Measurements from ENCODE around the gene SLC9A9. TPM values are rescaled to one million over a fixed set of nuclear protein-coding genes. Genes with fewer than 3 reads are reported as not detected.
"Not testable (repeated sequence)": the region's sequence is repeated elsewhere in the genome, so short reads cannot be mapped to it uniquely, and the experiment has no call there.

Gene SLC9A9
- total and polyA plus RNA-seq, 8 donors, result 0.58 to 29.7 (median 14.0) TPM

- no peak for DNase-seq
- Histone ChIP-seq H3K27me3 (no peaks in the 10 kb centered on the region), H3K4me1 (peaks cover 0 to 11% (median 0%) of the 10 kb centered on the region in 4 donors), H3K9me3 (no peaks in the 10 kb centered on the region), H3K4me3 (no peak overlapping the region), H3K27ac (peak overlapping the region in 1 of 5 donors; percentile 14), H3K36me3 (no peaks in the 10 kb centered on the region)
- TF ChIP-seq POLR2A (IDR thresholded peaks at IDR 0.05), result no peak
- peak in 1 of 3 donors; percentile 41 for TF ChIP-seq POLR2AphosphoS5 (IDR thresholded peaks at IDR 0.05)
- intact Hi-C loops (cut with DNase I; ENCODE audit: low total_unique reads), result no loop called here
- 82 to 94% (median 89%) methylated on average over 2 of the region's 2 CpGs for WGBS, 5 donors
These were observed 322.9 kb downstream of the SLC9A9 start for GRCh38 chr3:143525408-143525807.

GRCh38 chr3:143521803-143522202, 326.5 kb downstream of the SLC9A9 start:
- DNase-seq, result no peak
- no peak overlapping the region for H3K27ac ChIP-seq
- intact Hi-C loops (cut with DNase I; ENCODE audit: low total_unique reads), result no loop called here
- H3K4me1 ChIP-seq, result no peaks in the 10 kb centered on the region
- 74 to 83% (median 81%) methylated on average over 2 of the region's 2 CpGs for WGBS, 5 donors
- no peaks in the 10 kb centered on the region for H3K36me3 ChIP-seq
- no peak for TF ChIP-seq EP300 (IDR thresholded peaks at IDR 0.05)
- TF ChIP-seq POLR2A (IDR thresholded peaks at IDR 0.05), result no peak
- H3K27me3 ChIP-seq, result no peaks in the 10 kb centered on the region
- no peak overlapping the region for H3K4me3 ChIP-seq
- no peaks in the 10 kb centered on the region for H3K9me3 ChIP-seq

GRCh38 chr3:143517131-143517530, 331.1 kb downstream of the SLC9A9 start:
- H3K27ac ChIP-seq; H3K9me3 ChIP-seq; H3K4me3 ChIP-seq; DNase-seq; H3K36me3 ChIP-seq; H3K4me1 ChIP-seq; H3K27me3 ChIP-seq; intact Hi-C loops (cut with DNase I; ENCODE audit: low total_unique reads): not testable (repeated sequence)
- WGBS, 5 donors, result 84 to 93% (median 92%) methylated on average over 8 of the region's 8 CpGs

- DNase-seq, result no peak
- H3K36me3 ChIP-seq, result no peaks in the 10 kb centered on the region
- H3K4me1 ChIP-seq, result no peaks in the 10 kb centered on the region
- WGBS, 5 donors, result 68 to 78% (median 74%) methylated on average over 2 of the region's 2 CpGs
- intact Hi-C loops (cut with DNase I; ENCODE audit: low total_unique reads), result no loop called here
- H3K27me3 ChIP-seq, result no peaks in the 10 kb centered on the region
- no peak for TF ChIP-seq POLR2AphosphoS5 (IDR thresholded peaks at IDR 0.05)
- no peak for TF ChIP-seq POLR2A (IDR thresholded peaks at IDR 0.05)
- TF ChIP-seq EP300 (IDR thresholded peaks at IDR 0.05), result no peak
- TF ChIP-seq CTCF (IDR thresholded peaks at IDR 0.05), result no peak
- no peak overlapping the region for H3K4me3 ChIP-seq
- H3K9me3 ChIP-seq, result no peaks in the 10 kb centered on the region
- H3K27ac ChIP-seq, result no peak overlapping the region
These were observed 333.4 kb downstream of the SLC9A9 start for GRCh38 chr3:143514874-143515273.

GRCh38 chr3:143514109-143514508, 334.2 kb downstream of the SLC9A9 start:
- no peaks in the 10 kb centered on the region for H3K4me1 ChIP-seq
- TF ChIP-seq EP300 (IDR thresholded peaks at IDR 0.05) (no peak), CTCF (IDR thresholded peaks at IDR 0.05) (no peak), POLR2AphosphoS5 (IDR thresholded peaks at IDR 0.05) (no peak), POLR2A (IDR thresholded peaks at IDR 0.05) (no peak)
- no peaks in the 10 kb centered on the region for H3K27me3 ChIP-seq
- H3K9me3 ChIP-seq, result no peaks in the 10 kb centered on the region
- H3K36me3 ChIP-seq, result no peaks in the 10 kb centered on the region
- DNase-seq, result no peak
- intact Hi-C loops (cut with DNase I; ENCODE audit: low total_unique reads), result no loop called here
- H3K27ac ChIP-seq, result no peak overlapping the region
- H3K4me3 ChIP-seq, result no peak overlapping the region
- WGBS, 5 donors, result 68 to 90% (median 78%) methylated on average over 1 of the region's 1 CpG

- Histone ChIP-seq H3K27me3 (no peaks in the 10 kb centered on the region), H3K9me3 (no peaks in the 10 kb centered on the region), H3K27ac (no peak overlapping the region), H3K4me1 (no peaks in the 10 kb centered on the region), H3K4me3 (no peak overlapping the region), H3K36me3 (no peaks in the 10 kb centered on the region)
- TF ChIP-seq EP300 (IDR thresholded peaks at IDR 0.05), result no peak
- TF ChIP-seq POLR2A (IDR thresholded peaks at IDR 0.05), result no peak
- no peak for TF ChIP-seq POLR2AphosphoS5 (IDR thresholded peaks at IDR 0.05)
- TF ChIP-seq CTCF (IDR thresholded peaks at IDR 0.05), result no peak
- intact Hi-C loops (cut with DNase I; ENCODE audit: low total_unique reads), result no loop called here
- 72 to 80% (median 73%) methylated on average over 5 of the region's 5 CpGs for WGBS, 5 donors
- DNase-seq, result no peak
These were observed 336.9 kb downstream of the SLC9A9 start for GRCh38 chr3:143511174-143511879.
